ENCODE measurements around the gene ASCC2.
"Not testable (repeated sequence)": the region's sequence is repeated elsewhere in the genome, so short reads cannot be mapped to it uniquely, and the experiment has no call there.

ASCC2 gene

GRCh38 chr22:29758959-29759358, 79.1 kb downstream of the ASCC2 start:
- Histone ChIP-seq H3K4me1 (ENCODE audit: control insufficient read depth, insufficient read depth, low read length) (peaks cover 12% of the 10 kb centered on the region), H3K36me3 (ENCODE audit: control insufficient read depth, insufficient read depth, low read length) (no peaks in the 10 kb centered on the region), H3K27ac (ENCODE audit: insufficient read depth, low read depth, low read length, poor library complexity, severe bottlenecking) (no peak overlapping the region), H3K9me3 (ENCODE audit: control insufficient read depth, low read length) (no peaks in the 10 kb centered on the region), H3K4me3 (ENCODE audit: insufficient read depth, low read depth, low read length) (no peak overlapping the region), H3K27me3 (ENCODE audit: control insufficient read depth, insufficient read depth, low read length, poor library complexity, severe bottlenecking) (no peaks in the 10 kb centered on the region)
- 83 to 86% methylated on average over 5 of the region's 5 CpGs for WGBS, 2 experiments

GRCh38 chr22:29758068-29758622, 79.9 kb downstream of the ASCC2 start:
- H3K4me1 ChIP-seq (ENCODE audit: control insufficient read depth, insufficient read depth, low read length) = peaks cover 12% of the 10 kb centered on the region
- WGBS, 2 experiments = 59 to 64% methylated on average over 7 of the region's 7 CpGs
- H3K27ac ChIP-seq (ENCODE audit: insufficient read depth, low read depth, low read length, poor library complexity, severe bottlenecking) = no peak overlapping the region
- no peaks in the 10 kb centered on the region for H3K36me3 ChIP-seq (ENCODE audit: control insufficient read depth, insufficient read depth, low read length)
- H3K9me3 ChIP-seq (ENCODE audit: control insufficient read depth, low read length) = no peaks in the 10 kb centered on the region
- no peak overlapping the region for H3K4me3 ChIP-seq (ENCODE audit: insufficient read depth, low read depth, low read length)
- H3K27me3 ChIP-seq (ENCODE audit: control insufficient read depth, insufficient read depth, low read length, poor library complexity, severe bottlenecking) = no peaks in the 10 kb centered on the region

GRCh38 chr22:29757096-29757495, 81.0 kb downstream of the ASCC2 start:
- Histone ChIP-seq H3K36me3 (ENCODE audit: control insufficient read depth, insufficient read depth, low read length) (no peaks in the 10 kb centered on the region), H3K4me1 (ENCODE audit: control insufficient read depth, insufficient read depth, low read length) (peaks cover 12% of the 10 kb centered on the region), H3K27me3 (ENCODE audit: control insufficient read depth, insufficient read depth, low read length, poor library complexity, severe bottlenecking) (no peaks in the 10 kb centered on the region), H3K4me3 (ENCODE audit: insufficient read depth, low read depth, low read length) (no peak overlapping the region), H3K9me3 (ENCODE audit: control insufficient read depth, low read length) (no peaks in the 10 kb centered on the region), H3K27ac (ENCODE audit: insufficient read depth, low read depth, low read length, poor library complexity, severe bottlenecking) (no peak overlapping the region)
- 94 to 95% methylated on average over 3 of the region's 3 CpGs for WGBS, 2 experiments

GRCh38 chr22:29756341-29756740, 81.7 kb downstream of the ASCC2 start:
- WGBS, 2 experiments = 93% methylated on average over 7 of the region's 7 CpGs
- no peak overlapping the region for H3K4me3 ChIP-seq (ENCODE audit: insufficient read depth, low read depth, low read length)
- H3K9me3 ChIP-seq (ENCODE audit: control insufficient read depth, low read length) = no peaks in the 10 kb centered on the region
- H3K27ac ChIP-seq (ENCODE audit: insufficient read depth, low read depth, low read length, poor library complexity, severe bottlenecking) = no peak overlapping the region
- H3K36me3 ChIP-seq (ENCODE audit: control insufficient read depth, insufficient read depth, low read length) = no peaks in the 10 kb centered on the region
- H3K4me1 ChIP-seq (ENCODE audit: control insufficient read depth, insufficient read depth, low read length) = peaks cover 12% of the 10 kb centered on the region
- no peaks in the 10 kb centered on the region for H3K27me3 ChIP-seq (ENCODE audit: control insufficient read depth, insufficient read depth, low read length, poor library complexity, severe bottlenecking)

GRCh38 chr22:29755889-29756288, 82.2 kb downstream of the ASCC2 start:
- 84 to 88% methylated on average over 9 of the region's 9 CpGs for WGBS, 2 experiments
- Histone ChIP-seq H3K4me1 (ENCODE audit: control insufficient read depth, insufficient read depth, low read length) (peaks cover 12% of the 10 kb centered on the region), H3K27ac (ENCODE audit: insufficient read depth, low read depth, low read length, poor library complexity, severe bottlenecking) (no peak overlapping the region), H3K4me3 (ENCODE audit: insufficient read depth, low read depth, low read length) (no peak overlapping the region), H3K36me3 (ENCODE audit: control insufficient read depth, insufficient read depth, low read length) (no peaks in the 10 kb centered on the region), H3K9me3 (ENCODE audit: control insufficient read depth, low read length) (no peaks in the 10 kb centered on the region), H3K27me3 (ENCODE audit: control insufficient read depth, insufficient read depth, low read length, poor library complexity, severe bottlenecking) (no peaks in the 10 kb centered on the region)

- peaks cover 12% of the 10 kb centered on the region for H3K4me1 ChIP-seq (ENCODE audit: control insufficient read depth, insufficient read depth, low read length)
- not testable (repeated sequence) for H3K27me3 ChIP-seq (ENCODE audit: control insufficient read depth, insufficient read depth, low read length, poor library complexity, severe bottlenecking); H3K27ac ChIP-seq (ENCODE audit: insufficient read depth, low read depth, low read length, poor library complexity, severe bottlenecking); H3K9me3 ChIP-seq (ENCODE audit: control insufficient read depth, low read length); H3K4me3 ChIP-seq (ENCODE audit: insufficient read depth, low read depth, low read length); H3K36me3 ChIP-seq (ENCODE audit: control insufficient read depth, insufficient read depth, low read length)
- 90 to 94% methylated on average over 11 of the region's 11 CpGs for WGBS, 2 experiments
Measured at GRCh38 chr22:29754658-29755395, 83.2 kb downstream of the ASCC2 start.

- Histone ChIP-seq H3K27me3 (ENCODE audit: control insufficient read depth, insufficient read depth, low read length, poor library complexity, severe bottlenecking) (no peaks in the 10 kb centered on the region), H3K4me3 (ENCODE audit: insufficient read depth, low read depth, low read length) (no peak overlapping the region), H3K4me1 (ENCODE audit: control insufficient read depth, insufficient read depth, low read length) (peaks cover 10% of the 10 kb centered on the region), H3K27ac (ENCODE audit: insufficient read depth, low read depth, low read length, poor library complexity, severe bottlenecking) (no peak overlapping the region), H3K9me3 (ENCODE audit: control insufficient read depth, low read length) (no peaks in the 10 kb centered on the region), H3K36me3 (ENCODE audit: control insufficient read depth, insufficient read depth, low read length) (no peaks in the 10 kb centered on the region)
- WGBS, 2 experiments = 89% methylated on average over 16 of the region's 16 CpGs
Measured at GRCh38 chr22:29753808-29754657, 84.0 kb downstream of the ASCC2 start.

GRCh38 chr22:29751669-29752068, 86.4 kb downstream of the ASCC2 start:
- Histone ChIP-seq H3K27ac (ENCODE audit: insufficient read depth, low read depth, low read length, poor library complexity, severe bottlenecking) (no peak overlapping the region), H3K36me3 (ENCODE audit: control insufficient read depth, insufficient read depth, low read length) (no peaks in the 10 kb centered on the region), H3K4me3 (ENCODE audit: insufficient read depth, low read depth, low read length) (no peak overlapping the region), H3K4me1 (ENCODE audit: control insufficient read depth, insufficient read depth, low read length) (no peaks in the 10 kb centered on the region), H3K9me3 (ENCODE audit: control insufficient read depth, low read length) (no peaks in the 10 kb centered on the region), H3K27me3 (ENCODE audit: control insufficient read depth, insufficient read depth, low read length, poor library complexity, severe bottlenecking) (no peaks in the 10 kb centered on the region)
- 93 to 97% methylated on average over 2 of the region's 2 CpGs for WGBS, 2 experiments

- WGBS, 2 experiments = 88 to 89% methylated on average over 11 of the region's 11 CpGs
- no peak overlapping the region for H3K27ac ChIP-seq (ENCODE audit: insufficient read depth, low read depth, low read length, poor library complexity, severe bottlenecking)
- H3K4me1 ChIP-seq (ENCODE audit: control insufficient read depth, insufficient read depth, low read length) = no peaks in the 10 kb centered on the region
- no peaks in the 10 kb centered on the region for H3K27me3 ChIP-seq (ENCODE audit: control insufficient read depth, insufficient read depth, low read length, poor library complexity, severe bottlenecking)
- no peak overlapping the region for H3K4me3 ChIP-seq (ENCODE audit: insufficient read depth, low read depth, low read length)
- H3K36me3 ChIP-seq (ENCODE audit: control insufficient read depth, insufficient read depth, low read length) = no peaks in the 10 kb centered on the region
- no peaks in the 10 kb centered on the region for H3K9me3 ChIP-seq (ENCODE audit: control insufficient read depth, low read length)
Measured at GRCh38 chr22:29750559-29751538, 87.2 kb downstream of the ASCC2 start.
